MM.1S (cell line): ENCODE results near the gene MCL1.

Source experiments
- DNase-seq: peaks from one replicate; pipeline ENCODE4 v3.0.0-alpha.2; 2015
- H2AFZ ChIP-seq: fragments of 300-600 bp; sonication (generic); 2 replicates; pipeline ENCODE4 v1.6.0; 2016; ENCODE audit warnings: antibody characterized with exemption, low read length
- H3F3A ChIP-seq: fragments of 300-600 bp; sonication (generic); 2 replicates; pipeline ENCODE4 v1.6.1; 2016; ENCODE audit warnings: mild to moderate bottlenecking, antibody characterized with exemption, low read length, moderate library complexity, mixed read lengths; ENCODE audit not compliant: insufficient read depth
- H3K27ac ChIP-seq: fragments of 300-600 bp; sonication (generic); 2 replicates; pipeline ENCODE4 v1.5.1; 2016; ENCODE audit warnings: mild to moderate bottlenecking, low read length
- H3K27me3 ChIP-seq: fragments of 300-600 bp; sonication (generic); replicated peaks from 2 replicates; pipeline ENCODE4 v1.6.0; 2016; ENCODE audit warnings: low read length; ENCODE audit not compliant: insufficient read depth
- H3K36me3 ChIP-seq: fragments of 300-600 bp; sonication (generic); replicated peaks from 2 replicates; pipeline ENCODE4 v1.6.1; 2016; ENCODE audit warnings: mild to moderate bottlenecking, low read length, mixed read lengths; ENCODE audit not compliant: insufficient read depth
- H3K4me1 ChIP-seq: fragments of 300-600 bp; sonication (generic); 2 replicates; pipeline ENCODE4 v1.6.1; 2016; ENCODE audit warnings: low read length, mixed read lengths
- H3K4me2 ChIP-seq: fragments of 300-600 bp; sonication (generic); 2 replicates; pipeline ENCODE4 v1.6.0; 2016; ENCODE audit warnings: low read depth, low read length
- H3K4me3 ChIP-seq: fragments of 300-600 bp; sonication (generic); 2 replicates; pipeline ENCODE4 v1.5.1; 2016; ENCODE audit warnings: low read length, mixed read lengths
- H3K79me2 ChIP-seq: fragments of 300-600 bp; sonication (generic); 2 replicates; pipeline ENCODE4 v1.6.1; 2016; ENCODE audit warnings: mixed run types, low read length, mixed read lengths
- H3K9ac ChIP-seq: fragments of 300-600 bp; sonication (generic); 2 replicates; pipeline ENCODE4 v1.6.1; 2016; ENCODE audit warnings: low read length, mixed read lengths
- H3K9me2 ChIP-seq: fragments of 300-600 bp; sonication (generic); replicated peaks from 2 replicates; pipeline ENCODE4 v1.6.1; 2016; ENCODE audit warnings: mild to moderate bottlenecking, low read length, mixed read lengths; ENCODE audit not compliant: insufficient read depth
- H3K9me3 ChIP-seq: fragments of 300-600 bp; sonication (generic); replicated peaks from 2 replicates; pipeline ENCODE4 v1.6.1; 2016; ENCODE audit warnings: mild to moderate bottlenecking, low read length, mixed read lengths; ENCODE audit not compliant: insufficient read depth
- H4K20me1 ChIP-seq: fragments of 300-600 bp; sonication (generic); 2 replicates; pipeline ENCODE4 v1.6.1; 2016; ENCODE audit warnings: mild to moderate bottlenecking, low read length, moderate library complexity, mixed read lengths; ENCODE audit not compliant: insufficient read depth
- EZH2 ChIP-seq: fragments of 300-600 bp; sonication (generic); optimal IDR thresholded peaks from 2 replicates; pipeline ENCODE3; 2017; ENCODE audit warnings: low read depth, mild to moderate bottlenecking, antibody characterized with exemption, low read length, mixed read lengths
- EZH2phosphoT487 ChIP-seq: fragments of 300-600 bp; sonication (generic); IDR thresholded peaks from 2 replicates; pipeline ENCODE4 v1.6.1; 2018; ENCODE audit warnings: antibody characterized with exemption, low read length
- TF ChIP-seq, protein P1 (sequence below): fragments of 300-600 bp; sonication (generic); IDR thresholded peaks from 2 replicates; pipeline ENCODE4 v1.5.1; 2016; ENCODE audit warnings: antibody characterized with exemption, low read length, mixed read lengths

Gene MCL1

DNA sequence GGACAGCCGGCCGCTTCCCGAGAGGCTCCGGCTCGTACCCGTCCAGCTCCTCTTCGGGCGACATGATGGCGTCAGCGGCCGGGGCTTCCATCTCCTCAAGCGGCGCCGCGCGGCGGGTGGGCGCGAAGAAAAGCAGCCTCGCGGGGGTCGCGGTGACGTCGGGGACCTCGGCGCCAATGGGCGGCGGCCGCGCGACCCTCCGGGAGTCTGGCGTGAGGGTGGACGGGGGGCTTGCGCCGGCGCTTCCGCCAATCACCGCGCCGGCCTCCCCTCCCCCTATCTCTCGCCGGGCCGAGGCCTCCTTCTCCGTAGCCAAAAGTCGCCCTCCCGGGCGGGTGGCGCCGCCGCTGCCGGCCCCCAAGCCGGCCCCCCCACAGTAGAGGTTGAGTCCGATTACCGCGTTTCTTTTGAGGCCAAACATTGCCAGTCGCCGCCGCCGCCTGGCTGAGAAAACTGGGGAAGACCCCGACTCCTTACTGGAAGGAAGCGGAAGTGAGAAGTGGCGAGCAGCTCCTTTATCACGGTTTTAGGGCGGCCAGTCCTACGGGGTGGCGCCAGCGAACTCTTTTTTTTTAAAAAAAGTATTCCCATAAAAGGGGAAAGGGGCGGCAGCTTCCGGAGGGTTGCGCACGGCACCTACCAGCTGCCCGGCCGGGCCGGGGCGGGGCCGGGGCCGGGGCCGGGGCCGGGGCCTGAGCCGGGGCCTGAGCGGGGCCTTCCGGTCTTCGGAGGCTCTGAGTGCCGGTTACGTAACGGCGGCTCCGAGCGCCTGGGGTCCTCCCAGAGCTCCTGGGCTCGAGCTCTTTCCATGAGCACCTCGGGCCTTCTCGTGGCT, at the start of gene MCL1:
MCL1 (minus strand) TSS at position 501 of the 835 bp plus-strand sequence; CDS start at position 421, 80 bp downstream.
- peak within 1 kb of the TSS; percentile 86 for H3K27ac ChIP-seq
- no peak for TF ChIP-seq EZH2phosphoT487
- no peak for TF ChIP-seq EZH2
- TF ChIP-seq, protein P1, sequence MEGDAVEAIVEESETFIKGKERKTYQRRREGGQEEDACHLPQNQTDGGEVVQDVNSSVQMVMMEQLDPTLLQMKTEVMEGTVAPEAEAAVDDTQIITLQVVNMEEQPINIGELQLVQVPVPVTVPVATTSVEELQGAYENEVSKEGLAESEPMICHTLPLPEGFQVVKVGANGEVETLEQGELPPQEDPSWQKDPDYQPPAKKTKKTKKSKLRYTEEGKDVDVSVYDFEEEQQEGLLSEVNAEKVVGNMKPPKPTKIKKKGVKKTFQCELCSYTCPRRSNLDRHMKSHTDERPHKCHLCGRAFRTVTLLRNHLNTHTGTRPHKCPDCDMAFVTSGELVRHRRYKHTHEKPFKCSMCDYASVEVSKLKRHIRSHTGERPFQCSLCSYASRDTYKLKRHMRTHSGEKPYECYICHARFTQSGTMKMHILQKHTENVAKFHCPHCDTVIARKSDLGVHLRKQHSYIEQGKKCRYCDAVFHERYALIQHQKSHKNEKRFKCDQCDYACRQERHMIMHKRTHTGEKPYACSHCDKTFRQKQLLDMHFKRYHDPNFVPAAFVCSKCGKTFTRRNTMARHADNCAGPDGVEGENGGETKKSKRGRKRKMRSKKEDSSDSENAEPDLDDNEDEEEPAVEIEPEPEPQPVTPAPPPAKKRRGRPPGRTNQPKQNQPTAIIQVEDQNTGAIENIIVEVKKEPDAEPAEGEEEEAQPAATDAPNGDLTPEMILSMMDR = no peak
- H3K79me2 ChIP-seq = peaks cover 59% of the 10 kb centered on the region
- H3F3A ChIP-seq = peaks cover 50% of the 10 kb centered on the region
- peak within 1 kb of the TSS; percentile 84 for H3K4me3 ChIP-seq
- no peaks in the 10 kb centered on the region for H3K9me3 ChIP-seq
- DNase-seq = peak; percentile 99
- H3K27me3 ChIP-seq = no peaks in the 10 kb centered on the region
- H2AFZ ChIP-seq = peak within 1 kb of the TSS; percentile 71
- no peaks in the 10 kb centered on the region for H3K9me2 ChIP-seq
- H3K36me3 ChIP-seq = peaks cover 31% of the 10 kb centered on the region; the same call in 1 of the 2 replicates
- H4K20me1 ChIP-seq = peaks cover 38% of the 10 kb centered on the region
- H3K9ac ChIP-seq = peak within 1 kb of the TSS; percentile 98
- H3K4me1 ChIP-seq = peaks cover 35% of the 10 kb centered on the region
- H3K4me2 ChIP-seq = peak within 1 kb of the TSS; percentile 84

DNA sequence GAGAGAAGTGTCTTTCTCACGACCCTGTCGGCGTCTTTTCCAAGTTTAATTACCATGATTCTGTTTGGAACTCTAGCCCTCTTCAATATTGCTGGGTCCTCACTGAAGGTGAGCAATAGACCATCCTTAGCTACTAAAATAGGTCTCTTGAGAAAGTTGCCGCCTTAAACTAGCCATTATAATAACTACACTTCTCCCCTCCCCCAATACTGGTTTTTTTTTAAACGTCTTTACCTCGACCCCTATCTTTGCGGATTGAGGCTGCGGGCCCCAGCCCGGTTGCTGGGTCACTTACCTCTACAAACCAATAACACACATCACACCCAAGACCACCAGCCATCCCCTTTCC, 49.3 kb upstream of the MCL1 start:
- H4K20me1 ChIP-seq = no peaks in the 10 kb centered on the region
- no peaks in the 10 kb centered on the region for H3K9me2 ChIP-seq
- H3K4me2 ChIP-seq = peak overlapping the region; percentile 91
- peak overlapping the region; percentile 19 for H2AFZ ChIP-seq
- H3K9ac ChIP-seq = peak overlapping the region; percentile 91
- peak overlapping the region; percentile 83 for H3K4me3 ChIP-seq
- H3K9me3 ChIP-seq = no peaks in the 10 kb centered on the region
- no peak for DNase-seq
- H3K27me3 ChIP-seq = no peaks in the 10 kb centered on the region
- H3K27ac ChIP-seq = peak overlapping the region; percentile 86
- no peak for TF ChIP-seq EZH2
- no peak for TF ChIP-seq EZH2phosphoT487
- TF ChIP-seq, protein P1 = no peak
- H3K36me3 ChIP-seq = peaks cover 12% of the 10 kb centered on the region
- H3F3A ChIP-seq = 0 out of 2 replicates have a peak, but pooled peaks cover 6% of the 10 kb centered on the region
- H3K4me1 ChIP-seq = peaks cover 11% of the 10 kb centered on the region
- peaks cover 54% of the 10 kb centered on the region for H3K79me2 ChIP-seq

DNA sequence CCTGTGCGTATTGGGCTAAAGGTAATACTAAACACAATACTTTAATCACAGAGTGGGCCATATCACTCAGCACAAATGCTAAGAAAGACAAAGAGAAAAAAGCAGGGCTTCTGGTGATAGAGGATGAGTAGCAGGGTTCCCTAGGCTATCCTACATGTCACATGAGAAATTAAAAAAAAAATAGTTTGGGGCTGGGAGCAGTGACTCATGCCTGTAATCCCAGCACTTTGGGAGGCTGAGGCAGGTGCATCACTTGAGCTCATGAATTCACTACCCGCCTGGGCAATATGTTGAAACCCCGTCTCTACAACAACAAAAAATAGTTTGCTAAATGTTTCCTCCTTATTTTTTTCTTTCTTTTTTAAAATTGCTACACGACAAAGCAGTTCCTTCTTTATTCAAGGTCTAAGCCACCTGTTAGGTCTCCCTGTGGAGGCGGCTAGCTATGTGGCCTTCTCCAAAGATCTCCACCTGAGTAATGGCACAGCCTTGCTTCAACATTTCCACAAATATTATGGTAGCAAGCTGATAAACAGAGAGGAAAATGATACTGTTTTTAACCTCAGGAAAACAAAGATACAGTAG, 48.5 kb upstream of the MCL1 start:
- no peak overlapping the region for H2AFZ ChIP-seq
- no peaks in the 10 kb centered on the region for H3K27me3 ChIP-seq
- H3K36me3 ChIP-seq = peaks cover 17% of the 10 kb centered on the region
- peak overlapping the region; percentile 91 for H3K4me2 ChIP-seq
- DNase-seq = no peak
- H3K27ac ChIP-seq = peak overlapping the region; percentile 86; the same call in 1 of the 2 replicates
- no peaks in the 10 kb centered on the region for H3K9me2 ChIP-seq
- H3K79me2 ChIP-seq = peaks cover 59% of the 10 kb centered on the region
- peaks cover 6% of the 10 kb centered on the region; the same call in 1 of the 2 replicates for H3F3A ChIP-seq
- H3K4me3 ChIP-seq = peak overlapping the region; percentile 83
- H3K4me1 ChIP-seq = peaks cover 11% of the 10 kb centered on the region
- no peaks in the 10 kb centered on the region for H4K20me1 ChIP-seq
- TF ChIP-seq EZH2phosphoT487 = no peak
- H3K9ac ChIP-seq = peak overlapping the region; percentile 91
- H3K9me3 ChIP-seq = no peaks in the 10 kb centered on the region
